ENCODE results near the gene KCNQ1OT1. TPM values are rescaled to one million over a fixed set of nuclear protein-coding genes. Genes with fewer than 3 reads are reported as not detected.

Gene KCNQ1OT1
- total RNA-seq, 1 experiment from 2014 or later: 2.4 TPM

- no peak overlapping the region for H3K4me3 Mint-ChIP-seq
- peaks cover 84% of the 10 kb centered on the region for H3K36me3 Mint-ChIP-seq
- H3K9me3 Mint-ChIP-seq: peaks cover 79% of the 10 kb centered on the region
- ATAC-seq (no peak), DNase-seq (ENCODE audit: low spot score) (no peak)
- POLR2A ChIA-PET: no interaction called here
- CTCF ChIA-PET: interaction anchor here (0.7 kb wide), 1 partner anchor 40 kb away, joined by 3 read pairs; no protein-coding TSS in a partner anchor
- TF ChIP-seq NR1H2 (CRISPR knock-in tag; IDR thresholded peaks at IDR 0.05) (no peak), MAX (CRISPR knock-in tag; IDR thresholded peaks at IDR 0.05) (no peak), E2F4 (CRISPR knock-in tag; IDR thresholded peaks at IDR 0.05; ENCODE audit: borderline replicate concordance, low read depth) (no peak), PRRX2 (CRISPR knock-in tag; IDR thresholded peaks at IDR 0.05) (no peak), JAZF1 (CRISPR knock-in tag; IDR thresholded peaks at IDR 0.05) (no peak), ATF3 (CRISPR knock-in tag; conservative IDR thresholded peaks at IDR 0.05) (no peak), TEAD4 (CRISPR knock-in tag; IDR thresholded peaks at IDR 0.05) (no peak), TCF7 (CRISPR knock-in tag; IDR thresholded peaks at IDR 0.05; ENCODE audit: low read depth) (no peak), FOXP4 (CRISPR knock-in tag; IDR thresholded peaks at IDR 0.05) (no peak), SP1 (CRISPR knock-in tag; conservative IDR thresholded peaks at IDR 0.05) (no peak), IRF2 (CRISPR knock-in tag; IDR thresholded peaks at IDR 0.05; ENCODE audit: borderline replicate concordance, low read depth) (no peak), ZNF512 (CRISPR knock-in tag; IDR thresholded peaks at IDR 0.05; ENCODE audit: borderline replicate concordance) (no peak), ELF4 (CRISPR knock-in tag; IDR thresholded peaks at IDR 0.05; ENCODE audit: low read depth) (no peak), MYBL2 (CRISPR knock-in tag; IDR thresholded peaks at IDR 0.05) (no peak)
- TF ChIP-seq, protein P1, sequence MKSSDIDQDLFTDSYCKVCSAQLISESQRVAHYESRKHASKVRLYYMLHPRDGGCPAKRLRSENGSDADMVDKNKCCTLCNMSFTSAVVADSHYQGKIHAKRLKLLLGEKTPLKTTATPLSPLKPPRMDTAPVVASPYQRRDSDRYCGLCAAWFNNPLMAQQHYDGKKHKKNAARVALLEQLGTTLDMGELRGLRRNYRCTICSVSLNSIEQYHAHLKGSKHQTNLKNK (CRISPR knock-in tag; IDR thresholded peaks at IDR 0.05): no peak
- TF ChIP-seq, protein P2, sequence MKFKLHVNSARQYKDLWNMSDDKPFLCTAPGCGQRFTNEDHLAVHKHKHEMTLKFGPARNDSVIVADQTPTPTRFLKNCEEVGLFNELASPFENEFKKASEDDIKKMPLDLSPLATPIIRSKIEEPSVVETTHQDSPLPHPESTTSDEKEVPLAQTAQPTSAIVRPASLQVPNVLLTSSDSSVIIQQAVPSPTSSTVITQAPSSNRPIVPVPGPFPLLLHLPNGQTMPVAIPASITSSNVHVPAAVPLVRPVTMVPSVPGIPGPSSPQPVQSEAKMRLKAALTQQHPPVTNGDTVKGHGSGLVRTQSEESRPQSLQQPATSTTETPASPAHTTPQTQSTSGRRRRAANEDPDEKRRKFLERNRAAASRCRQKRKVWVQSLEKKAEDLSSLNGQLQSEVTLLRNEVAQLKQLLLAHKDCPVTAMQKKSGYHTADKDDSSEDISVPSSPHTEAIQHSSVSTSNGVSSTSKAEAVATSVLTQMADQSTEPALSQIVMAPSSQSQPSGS (CRISPR knock-in tag; IDR thresholded peaks at IDR 0.05; ENCODE audit: borderline replicate concordance, low read depth): no peak
- peaks cover 100% of the 10 kb centered on the region; the same call in 1 of the 2 replicates for H3K27me3 Mint-ChIP-seq (ENCODE audit: low read depth)
- 0 out of 2 replicates have a peak, but pooled peaks cover 4% of the 10 kb centered on the region for H3K4me1 Mint-ChIP-seq
- no peak overlapping the region for H3K27ac Mint-ChIP-seq
These were observed 46.6 kb downstream of the KCNQ1OT1 start for GRCh38 chr11:2653198-2653551.

- H3K9me3 Mint-ChIP-seq: peaks cover 82% of the 10 kb centered on the region
- no peak for DNase-seq (ENCODE audit: low spot score)
- TF ChIP-seq RELA (CRISPR knock-in tag; IDR thresholded peaks at IDR 0.05; ENCODE audit: borderline replicate concordance) (no peak), NR2C2 (CRISPR knock-in tag; IDR thresholded peaks at IDR 0.05) (no peak), MAX (CRISPR knock-in tag; IDR thresholded peaks at IDR 0.05) (no peak), SOX15 (CRISPR knock-in tag; IDR thresholded peaks at IDR 0.05) (no peak), JUN (CRISPR knock-in tag; IDR thresholded peaks at IDR 0.05) (no peak)
- TF ChIP-seq, protein P3, sequence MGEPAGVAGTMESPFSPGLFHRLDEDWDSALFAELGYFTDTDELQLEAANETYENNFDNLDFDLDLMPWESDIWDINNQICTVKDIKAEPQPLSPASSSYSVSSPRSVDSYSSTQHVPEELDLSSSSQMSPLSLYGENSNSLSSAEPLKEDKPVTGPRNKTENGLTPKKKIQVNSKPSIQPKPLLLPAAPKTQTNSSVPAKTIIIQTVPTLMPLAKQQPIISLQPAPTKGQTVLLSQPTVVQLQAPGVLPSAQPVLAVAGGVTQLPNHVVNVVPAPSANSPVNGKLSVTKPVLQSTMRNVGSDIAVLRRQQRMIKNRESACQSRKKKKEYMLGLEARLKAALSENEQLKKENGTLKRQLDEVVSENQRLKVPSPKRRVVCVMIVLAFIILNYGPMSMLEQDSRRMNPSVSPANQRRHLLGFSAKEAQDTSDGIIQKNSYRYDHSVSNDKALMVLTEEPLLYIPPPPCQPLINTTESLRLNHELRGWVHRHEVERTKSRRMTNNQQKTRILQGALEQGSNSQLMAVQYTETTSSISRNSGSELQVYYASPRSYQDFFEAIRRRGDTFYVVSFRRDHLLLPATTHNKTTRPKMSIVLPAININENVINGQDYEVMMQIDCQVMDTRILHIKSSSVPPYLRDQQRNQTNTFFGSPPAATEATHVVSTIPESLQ (CRISPR knock-in tag; IDR thresholded peaks at IDR 0.05): no peak
- TF ChIP-seq, protein P4, sequence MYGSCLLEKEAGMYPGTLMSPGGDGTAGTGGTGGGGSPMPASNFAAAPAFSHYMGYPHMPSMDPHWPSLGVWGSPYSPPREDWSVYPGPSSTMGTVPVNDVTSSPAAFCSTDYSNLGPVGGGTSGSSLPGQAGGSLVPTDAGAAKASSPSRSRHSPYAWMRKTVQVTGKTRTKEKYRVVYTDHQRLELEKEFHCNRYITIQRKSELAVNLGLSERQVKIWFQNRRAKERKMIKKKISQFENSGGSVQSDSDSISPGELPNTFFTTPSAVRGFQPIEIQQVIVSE (CRISPR knock-in tag; IDR thresholded peaks at IDR 0.05; ENCODE audit: borderline replicate concordance): no peak
- TF ChIP-seq, protein P5, sequence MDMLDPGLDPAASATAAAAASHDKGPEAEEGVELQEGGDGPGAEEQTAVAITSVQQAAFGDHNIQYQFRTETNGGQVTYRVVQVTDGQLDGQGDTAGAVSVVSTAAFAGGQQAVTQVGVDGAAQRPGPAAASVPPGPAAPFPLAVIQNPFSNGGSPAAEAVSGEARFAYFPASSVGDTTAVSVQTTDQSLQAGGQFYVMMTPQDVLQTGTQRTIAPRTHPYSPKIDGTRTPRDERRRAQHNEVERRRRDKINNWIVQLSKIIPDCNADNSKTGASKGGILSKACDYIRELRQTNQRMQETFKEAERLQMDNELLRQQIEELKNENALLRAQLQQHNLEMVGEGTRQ (CRISPR knock-in tag; IDR thresholded peaks at IDR 0.05): no peak
These were observed 47.2 kb downstream of the KCNQ1OT1 start for GRCh38 chr11:2652333-2653197.

More at GRCh38 chr11:2652333-2653197, 47.2 kb downstream of the KCNQ1OT1 start:
- ChIA-PET CTCF (no interaction called here), POLR2A (no interaction called here)
- Mint-ChIP-seq H3K4me1 (0 out of 2 replicates have a peak, but pooled peaks cover 4% of the 10 kb centered on the region), H3K4me3 (no peak overlapping the region), H3K27ac (no peak overlapping the region), H3K36me3 (peaks cover 84% of the 10 kb centered on the region), H3K27me3 (ENCODE audit: low read depth) (peaks cover 100% of the 10 kb centered on the region; the same call in 1 of the 2 replicates)
- ATAC-seq: no peak
